Dermis blood vessel endothelial cell (primary cell): ENCODE measurements around the gene VHLL. TPM values are rescaled to one million over a fixed set of nuclear protein-coding genes. Genes with fewer than 3 reads are reported as not detected.
"Not testable (repeated sequence)": the region's sequence is repeated elsewhere in the genome, so short reads cannot be mapped to it uniquely, and the experiment has no call there.

Experiments
- DNase-seq: peaks from one replicate; pipeline ENCODE4 v3.0.0; 2010
- total RNA-seq: library from RNA; depleted of rRNA; stranded (reverse); fragments of >200 nt; gene quantifications from 2 replicates; pipeline ENCODE4 v1.2.3, GENCODE V29; 2014

The VHLL gene
- total RNA-seq, result not detected in 2 replicates

DNA sequence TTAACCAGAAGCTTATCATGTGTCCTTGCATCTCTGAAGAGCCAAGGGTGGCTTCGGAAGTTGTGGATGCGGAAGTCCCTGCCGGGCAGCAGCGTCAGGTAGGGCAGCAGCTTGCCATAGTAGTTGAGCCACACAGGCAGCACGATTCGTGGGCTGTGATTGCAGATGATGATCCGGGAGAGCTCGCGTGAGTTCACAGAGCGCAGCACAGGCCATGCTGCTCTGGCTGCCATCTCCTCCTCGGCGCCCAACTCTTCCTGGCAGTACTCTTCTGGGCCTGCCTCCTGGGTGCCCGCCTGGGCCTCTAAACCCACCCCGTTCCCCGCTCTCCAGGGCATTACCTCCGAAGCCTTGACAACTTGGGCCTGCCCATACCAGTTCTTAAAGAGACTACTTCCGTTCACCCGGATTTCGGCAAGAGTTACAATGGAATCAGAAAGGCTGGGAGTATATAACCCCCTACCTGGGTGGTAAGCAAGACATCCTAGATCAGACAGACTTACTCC is at the start of gene VHLL:
TSS of gene VHLL (minus strand) at position 456 of the 506 bp plus-strand sequence. CDS start at position 338, 118 bp downstream.
- no peak for DNase-seq

GRCh38 chr1:156347331-156347730 is 48.2 kb upstream of the VHLL start:
- no peak for DNase-seq

DNA sequence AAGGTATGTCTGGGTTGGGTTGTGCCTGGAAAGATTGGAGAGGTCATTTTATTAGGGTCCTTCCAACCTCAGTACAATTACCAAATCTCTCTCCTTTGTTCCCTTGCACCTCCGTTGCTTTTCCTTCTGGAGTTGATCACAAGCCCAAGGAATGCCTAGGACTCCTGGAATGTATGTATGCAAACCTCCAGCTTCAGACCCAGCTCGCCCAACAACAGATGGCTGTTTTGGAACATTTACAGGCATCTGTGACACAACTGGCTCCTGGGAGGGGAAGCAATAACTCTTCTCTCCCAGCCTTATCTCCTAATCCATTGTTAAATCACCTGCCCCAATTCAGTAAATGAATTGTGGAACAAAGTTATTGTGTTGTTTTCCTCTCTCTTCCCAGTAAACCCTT is 47.5 kb upstream of the VHLL start:
- no peak for DNase-seq

DNA sequence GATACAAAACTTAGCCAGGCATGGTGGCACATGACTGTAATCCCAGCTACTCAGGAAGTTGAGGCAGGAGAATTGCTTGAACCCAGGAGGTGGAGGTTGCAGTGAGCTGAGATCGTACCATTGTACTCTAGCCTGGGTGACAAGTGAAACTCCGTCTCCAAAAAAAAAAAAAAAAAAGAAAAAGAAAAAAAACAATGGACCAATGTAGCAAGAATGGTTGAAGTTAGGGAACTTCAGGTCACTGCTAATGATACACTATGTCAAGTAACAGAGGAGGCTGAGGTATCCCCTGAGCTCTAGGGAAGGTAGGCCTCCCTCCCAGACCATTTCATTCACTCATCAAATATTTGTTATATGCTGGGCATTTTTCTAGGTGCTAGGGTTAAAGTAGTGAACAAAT is 46.9 kb upstream of the VHLL start:
- DNase-seq, result not testable (repeated sequence)

- no peak for DNase-seq
Observed at GRCh38 chr1:156344409-156344808, 45.3 kb upstream of the VHLL start.

DNA sequence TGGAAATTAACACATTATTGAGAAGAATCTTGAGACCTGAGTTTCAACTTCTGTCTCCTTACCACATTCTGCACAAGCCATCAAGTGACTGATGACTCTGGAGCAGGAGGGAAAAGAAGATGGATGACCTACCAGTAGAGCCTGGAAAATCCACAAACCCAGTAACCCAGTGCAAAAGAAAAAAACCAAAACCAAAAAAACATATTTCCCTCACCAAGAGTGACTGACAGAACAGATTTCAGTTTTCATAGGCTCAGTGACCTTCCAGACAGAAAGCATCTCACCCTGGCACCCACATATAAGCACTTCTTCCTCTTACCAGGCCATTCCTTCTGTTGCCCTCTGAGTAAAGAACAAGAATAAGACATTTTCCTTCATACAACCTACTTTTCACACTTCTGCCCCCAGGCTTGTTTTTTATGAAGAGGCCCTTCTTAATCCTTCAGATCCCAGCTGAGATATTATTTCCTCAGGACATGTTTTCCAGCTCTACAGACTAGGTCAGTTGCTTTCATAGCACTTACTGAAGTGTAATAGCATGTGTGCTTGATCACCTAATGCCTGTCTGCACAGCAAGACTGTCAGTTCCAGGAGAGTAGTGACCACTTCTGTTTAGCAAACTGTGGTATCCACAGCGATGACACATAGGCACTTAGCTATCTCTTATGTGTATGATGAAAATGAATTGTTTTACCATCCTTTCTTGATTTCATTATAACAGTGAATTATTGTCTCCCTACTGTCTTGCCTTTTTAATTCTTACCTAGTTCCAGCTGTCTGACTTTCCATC is 43.3 kb upstream of the VHLL start:
- no peak for DNase-seq

GRCh38 chr1:156338180-156338976 is 39.3 kb upstream of the VHLL start, which contains the start of the genes CCT3 and TSACC:
TSS of gene CCT3 (minus strand) at chr1:156338292. CDS start at chr1:156338184, 108 bp downstream.
TSS of gene TSACC (plus strand) at chr1:156338526. CDS start at chr1:156339758, 1,232 bp downstream.
- DNase-seq, result peak; percentile 100

GRCh38 chr1:156337888-156338179 is 38.7 kb upstream of the VHLL start:
- no peak for DNase-seq

DNA sequence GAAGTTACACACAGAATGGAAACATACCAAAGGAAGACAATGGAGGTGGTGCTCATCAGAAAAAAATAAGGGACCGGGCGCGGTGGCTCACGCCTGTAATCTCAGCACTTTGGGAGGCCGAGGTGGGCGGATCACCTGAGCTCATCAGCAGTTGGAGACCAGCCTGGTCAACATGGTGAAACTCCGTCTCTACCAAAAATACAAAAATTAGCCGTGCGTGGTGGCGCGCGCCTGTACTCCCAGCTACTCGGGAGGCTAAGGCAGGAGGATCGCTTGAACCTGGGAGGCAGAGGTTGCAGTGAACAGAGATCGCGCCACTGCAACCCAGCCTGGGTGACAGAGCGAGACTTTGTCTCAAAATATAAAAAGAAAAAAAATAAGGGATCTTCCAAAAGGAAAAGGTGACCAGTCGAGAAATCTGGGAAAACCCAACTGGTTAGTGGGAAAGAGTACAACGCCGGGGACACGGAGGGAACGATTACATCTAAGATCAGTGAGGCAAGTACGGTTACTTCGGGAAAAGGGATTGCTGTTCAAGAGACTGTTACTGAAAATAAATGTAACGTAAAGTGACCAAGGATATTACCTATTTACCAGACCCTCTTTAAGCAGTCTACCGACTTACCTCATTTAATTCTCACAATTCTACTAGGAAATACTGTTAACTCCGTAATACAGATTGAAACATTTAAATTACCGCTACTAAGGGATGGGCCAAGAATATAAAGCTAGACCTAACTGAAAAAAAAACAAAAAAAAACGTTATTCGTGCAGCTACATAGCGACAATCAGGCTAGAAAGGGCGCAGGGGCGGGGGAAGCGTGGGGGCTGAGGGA is 38.2 kb upstream of the VHLL start:
- peak; percentile 23 for DNase-seq

DNA sequence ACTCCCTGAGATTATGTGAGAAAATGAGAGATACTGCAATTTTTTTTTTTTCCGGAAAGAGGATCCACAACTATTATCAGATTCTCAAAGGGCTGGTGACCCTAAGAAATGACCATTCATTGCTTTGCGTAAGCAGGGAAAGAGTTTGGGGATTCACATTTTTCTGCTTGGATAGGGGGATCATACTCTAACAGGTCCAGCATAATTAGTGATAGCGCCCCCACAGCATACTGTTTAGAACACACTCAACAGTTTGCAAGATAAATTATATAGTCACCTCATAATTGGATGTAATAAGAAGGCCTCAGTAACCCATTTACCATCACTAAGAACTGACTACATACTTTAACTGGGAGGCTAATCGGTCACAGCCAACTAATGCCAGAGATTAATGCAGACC is 37.1 kb upstream of the VHLL start:
- peak; percentile 49 for DNase-seq

DNA sequence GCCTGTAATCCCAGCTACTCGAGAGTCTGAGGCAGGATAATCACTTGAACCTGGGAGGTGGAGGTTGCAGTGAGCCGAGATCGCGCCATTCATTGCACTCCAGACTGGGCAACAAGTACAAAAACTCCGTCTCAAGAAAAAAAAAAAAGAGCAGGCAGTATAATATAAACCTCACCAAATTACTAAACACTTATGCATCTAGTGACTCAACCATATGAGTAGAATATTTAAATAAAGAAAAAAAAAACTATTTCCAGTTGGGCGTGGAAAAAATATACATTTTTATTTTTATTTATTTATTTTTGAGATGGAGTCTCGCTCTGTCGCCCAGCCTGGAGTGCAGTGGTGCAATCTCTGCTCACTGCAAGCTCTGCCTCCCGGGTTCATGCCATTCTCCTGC is 24.1 kb upstream of the VHLL start:
- DNase-seq, result not testable (repeated sequence)

DNA sequence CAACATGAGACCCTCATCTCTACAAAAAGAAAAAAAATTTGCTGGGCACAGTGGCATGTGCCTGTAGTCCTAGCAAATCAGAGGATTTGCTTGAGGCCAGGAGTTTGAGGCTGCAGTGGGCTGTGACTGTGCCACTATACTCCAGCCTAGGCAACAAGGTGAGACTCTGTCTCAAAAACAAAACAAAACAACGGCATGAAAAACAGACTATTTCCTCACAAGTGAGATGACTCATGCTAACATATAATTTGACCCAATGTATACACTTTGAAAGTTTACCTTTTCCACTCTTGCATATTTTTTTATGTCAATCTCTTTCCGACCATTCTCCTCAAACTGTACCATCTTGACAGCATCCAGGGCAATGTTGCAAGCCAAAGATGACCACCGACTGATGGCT is 21.5 kb upstream of the VHLL start:
- no peak for DNase-seq

DNA sequence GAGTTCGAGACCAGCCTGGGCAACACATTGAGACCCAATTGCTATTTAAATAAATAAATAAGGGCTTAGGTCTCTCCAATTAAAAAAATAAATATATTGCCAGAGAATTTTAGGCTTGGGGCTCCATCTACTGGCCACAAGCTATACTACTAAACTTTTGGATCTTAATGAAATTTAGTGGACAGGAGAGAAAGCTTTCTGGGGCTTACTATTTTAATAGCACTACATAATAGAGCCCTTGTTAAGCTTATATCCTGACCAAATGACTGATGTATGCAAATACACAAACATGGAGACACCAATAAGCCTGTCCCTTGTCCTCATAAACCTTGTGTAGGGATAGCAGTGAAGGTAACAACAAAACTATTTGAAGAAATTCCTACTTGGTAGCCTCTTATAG is 20.6 kb upstream of the VHLL start:
- DNase-seq, result peak; percentile 64

DNA sequence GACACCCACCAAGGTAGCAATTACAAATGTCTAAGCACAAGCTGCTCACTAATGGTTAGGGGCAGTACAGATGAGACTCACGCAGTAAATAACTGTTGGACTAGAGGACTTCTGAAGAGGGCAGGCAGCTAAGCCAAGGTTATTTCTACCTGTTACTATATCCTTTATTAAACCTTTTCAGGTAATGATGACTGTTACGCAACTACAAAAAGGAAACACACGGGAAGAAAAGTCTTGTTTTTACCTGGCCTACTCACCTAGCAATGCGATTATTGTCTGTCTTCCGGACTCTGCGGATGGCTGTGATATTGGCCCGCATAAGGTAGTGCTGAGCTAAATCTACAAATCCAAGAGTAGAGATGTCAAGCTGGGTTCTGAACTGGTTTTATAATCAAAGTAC is 17.8 kb upstream of the VHLL start:
- DNase-seq, result no peak

DNA sequence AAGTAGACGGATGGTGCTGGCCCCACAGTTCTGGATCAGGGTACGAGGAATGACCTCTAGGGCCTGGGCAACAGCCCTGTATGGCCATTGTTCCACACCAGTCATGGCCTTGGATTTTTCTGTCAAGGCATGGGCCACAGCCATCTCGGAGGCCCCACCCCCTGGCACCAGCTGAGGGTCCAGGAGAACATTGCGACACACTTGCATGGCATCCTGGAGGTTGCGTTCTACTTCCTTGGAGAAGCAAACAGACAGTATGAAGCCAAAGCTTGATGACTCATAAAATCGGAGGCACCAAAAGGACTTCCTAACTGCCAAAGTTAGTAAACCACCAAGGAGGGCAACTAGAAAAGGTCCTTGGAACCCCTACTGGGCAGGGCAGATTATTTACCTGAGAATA is 11.9 kb upstream of the VHLL start:
- DNase-seq, result no peak

- DNase-seq, result peak; percentile 20
Observed at GRCh38 chr1:156308078-156308477, 9.0 kb upstream of the VHLL start.

DNA sequence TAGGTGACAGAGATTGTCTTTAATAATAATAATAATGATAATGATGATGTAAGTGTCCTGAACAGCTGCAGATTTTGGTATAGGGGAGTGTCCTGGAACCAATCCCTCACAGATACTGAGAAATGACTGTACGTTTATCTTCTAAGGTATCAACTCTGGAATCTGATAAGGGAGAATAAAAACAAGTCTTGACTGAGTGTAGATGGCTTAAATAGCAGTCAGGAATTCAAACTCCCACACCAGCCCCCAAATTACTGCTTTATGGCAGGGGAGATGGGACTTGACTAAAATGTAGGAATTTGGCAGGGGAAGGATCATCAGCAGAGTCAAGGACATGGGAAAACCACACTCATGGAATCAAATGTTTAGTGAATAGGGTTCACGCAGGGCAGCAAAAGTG is 6.1 kb upstream of the VHLL start:
- DNase-seq, result no peak

- no peak for DNase-seq
Observed at GRCh38 chr1:156303241-156303640, 4.1 kb upstream of the VHLL start.

DNA sequence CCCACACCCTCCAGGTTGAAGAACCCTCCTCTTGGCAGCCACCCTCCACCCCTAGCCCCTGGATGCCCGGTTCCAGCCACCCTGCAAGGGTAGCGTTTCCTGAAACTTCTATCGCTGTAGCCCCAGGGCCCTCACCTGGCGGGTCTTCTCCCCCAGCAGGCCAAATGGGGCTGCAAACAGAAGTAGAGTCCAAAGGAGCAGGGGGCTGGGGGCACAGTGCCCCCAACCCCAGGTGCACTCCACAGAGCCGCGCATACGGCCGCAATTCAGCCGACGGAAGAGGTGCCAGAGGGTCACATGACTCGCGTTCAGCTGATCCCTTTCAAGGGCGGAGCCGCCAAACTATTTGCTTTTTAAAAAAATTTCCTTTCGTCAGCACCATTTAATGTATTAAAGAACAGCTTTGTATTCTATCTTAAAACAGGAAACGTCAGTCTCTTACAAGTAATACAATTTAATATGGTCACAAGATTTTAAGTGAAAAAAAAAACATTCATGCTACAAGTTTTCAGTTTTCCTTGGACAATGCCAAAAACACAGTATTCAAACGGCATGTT is 3.6 kb downstream of the VHLL start, which contains the start of gene GLMP:
TSS of gene GLMP (minus strand) at position 289 of the 557 bp plus-strand sequence. CDS start at position 255, 34 bp downstream.
- DNase-seq, result peak; percentile 79

DNA sequence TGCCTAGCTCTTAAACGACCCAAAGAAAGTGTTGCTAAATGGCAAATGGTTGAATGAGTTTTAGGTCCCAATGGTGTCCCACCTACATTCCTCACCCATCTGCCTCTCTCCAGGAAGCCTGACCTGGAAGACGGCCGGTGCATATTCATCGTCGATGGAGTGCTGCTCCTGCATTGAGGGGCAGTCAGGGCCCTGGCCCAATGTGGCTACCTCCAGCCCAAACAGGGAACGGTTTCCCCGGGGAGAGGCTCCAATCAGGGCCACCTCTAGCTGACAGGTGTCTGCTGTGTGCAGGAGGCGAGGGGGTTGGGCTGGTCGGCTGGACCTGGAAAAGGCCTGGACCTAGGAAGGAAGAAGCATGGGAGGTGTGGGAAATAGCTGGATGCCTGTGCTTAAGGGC is 5.2 kb downstream of the VHLL start:
- DNase-seq, result no peak

GRCh38 chr1:156293098-156293434 is 6.0 kb downstream of the VHLL start:
- no peak for DNase-seq
